K562 (cell line): ENCODE data around the gene PPM1E. TPM values are rescaled to one million over a fixed set of nuclear protein-coding genes. Genes with fewer than 3 reads are reported as not detected.

Source experiments
- ATAC-seq: fragments of 200-7000 bp; cut with Tn5 transposase; 3 replicates; pipeline ENCODE4 v1.9.1; 2020; ENCODE audit warnings: moderate library complexity
- Bru-seq: library from RNA; stranded (reverse); fragments of 400-500 nt; gene quantifications from one replicate; lab custom pipeline; 2021; lab: Mats Ljungman, UMichigan
- BruChase-seq, 2 experiments: library from RNA; stranded (reverse); fragments of 400-500 nt; gene quantifications; one replicate each; lab custom pipeline; 2021; lab: Mats Ljungman, UMichigan
- BruUV-seq: library from RNA; stranded (reverse); fragments of 400-500 nt; replicated peaks from 2 replicates; lab custom pipeline; 2021; lab: Mats Ljungman, UMichigan
- CTCF ChIA-PET: fragments of 300-600 bp; formaldehyde crosslinking; extraction: SDS; loops from one replicate; lab custom pipeline; 2021; ENCODE audit warnings: low intra/inter-chr PET ratio; lab: Yijun Ruan, JAX
- POLR2A ChIA-PET: fragments of 300-600, 350-650 bp; sonication (Branson Sonifier 250); formaldehyde crosslinking; extraction: SDS; loops from one replicate; lab custom pipeline; 2021; ENCODE audit warnings: antibody characterized with exemption, inconsistent platforms; lab: Yijun Ruan, JAX
- DNase-seq, 4 experiments: peaks; one replicate each; pipeline versions ENCODE4 v3.0.0 to v3.0.0-alpha.2; 2011 to 2018; ENCODE audit warnings: low spot score in 3 of 4, mixed read lengths in 3 of 4; ENCODE audit errors: extremely low read depth in 1 of 4
- FAIRE-seq: peaks from 2 replicates; lab custom pipeline; 2011; peaks lifted over from hg19 to GRCh38; lab: Jason Lieb, UNC
- H2AFZ ChIP-seq: 2 replicates; pipeline ENCODE4 v1.6.0; 2011; ENCODE audit warnings: low read depth, low read length, control low read depth, inconsistent platforms
- H3K27ac ChIP-seq: fragments of 200-600 bp; 3 replicates; pipeline ENCODE4 v1.8.0; 2011; ENCODE audit warnings: low read depth, mild to moderate bottlenecking, control low read depth, inconsistent platforms, low read length, moderate library complexity, mixed read lengths; ENCODE audit errors: extremely low read depth
- H3K27me3 ChIP-seq, 2 experiments: fragments of 300-600 bp in 1 of 2; 2 replicates in 1 of 2; 3 replicates in 1 of 2; pipeline versions ENCODE4 v1.6.0 to v1.8.0; 2011; ENCODE audit warnings: inconsistent platforms in 2 of 2, low read length in 2 of 2, mild to moderate bottlenecking in 1 of 2, mixed read lengths in 1 of 2, moderate library complexity in 1 of 2; ENCODE audit not compliant: control insufficient read depth in 2 of 2, insufficient read depth in 2 of 2
- H3K36me3 ChIP-seq: fragments of 300-600 bp; 3 replicates; pipeline ENCODE4 v1.8.0; 2011; ENCODE audit warnings: mild to moderate bottlenecking, low read length, inconsistent platforms; ENCODE audit not compliant: control insufficient read depth, insufficient read depth
- H3K4me1 ChIP-seq, 2 experiments: fragments of 200-600 bp in 1 of 2; replicated peaks in 1 of 2; 2 replicates in 1 of 2; 3 replicates in 1 of 2; pipeline versions ENCODE4 v1.5.1 to v1.8.0; 2011; ENCODE audit warnings: inconsistent platforms in 2 of 2, low read length in 2 of 2, mild to moderate bottlenecking in 1 of 2, mixed read lengths in 1 of 2, moderate library complexity in 1 of 2; ENCODE audit not compliant: control insufficient read depth in 2 of 2, insufficient read depth in 2 of 2
- H3K4me2 ChIP-seq: 2 replicates; pipeline ENCODE4 v1.6.1; 2011; ENCODE audit warnings: low read length, control low read depth, inconsistent platforms, mixed read lengths; ENCODE audit not compliant: insufficient read depth
- H3K4me3 ChIP-seq: fragments of 200-600 bp; sonication (generic), shearing (Covaris generic); 2 replicates; pipeline ENCODE4 v1.5.1; 2016; ENCODE audit warnings: control low read depth, inconsistent platforms
- H3K79me2 ChIP-seq: fragments of 200-600 bp; 3 replicates; pipeline ENCODE4 v1.8.0; 2011; ENCODE audit warnings: low read length, inconsistent platforms; ENCODE audit not compliant: control insufficient read depth, insufficient read depth
- H3K9ac ChIP-seq, 2 experiments: 2 replicates each; pipeline versions ENCODE4 v1.6.0 to v1.6.1; 2011; ENCODE audit warnings: low read depth in 2 of 2, low read length in 2 of 2, control low read depth in 1 of 2, inconsistent platforms in 1 of 2, mild to moderate bottlenecking in 1 of 2, mixed read lengths in 1 of 2; ENCODE audit not compliant: insufficient read depth in 1 of 2
- H3K9me1 ChIP-seq: one replicate; pipeline ENCODE4 v1.6.0; 2011; ENCODE audit warnings: inconsistent platforms, mild to moderate bottlenecking, low read length, moderate library complexity; ENCODE audit not compliant: control insufficient read depth, insufficient read depth
- H3K9me3 ChIP-seq: replicated peaks from 2 replicates; pipeline ENCODE4 v1.5.1; 2011; ENCODE audit warnings: low read depth, low read length, inconsistent platforms; ENCODE audit not compliant: control insufficient read depth, insufficient read depth
- H4K20me1 ChIP-seq: replicated peaks from 2 replicates; pipeline ENCODE4 v1.6.1; 2011; ENCODE audit warnings: low read length, inconsistent platforms, mixed read lengths; ENCODE audit not compliant: control insufficient read depth, insufficient read depth
- CBX8 ChIP-seq: fragments of 200-600 bp; sonication (generic); IDR thresholded peaks from 2 replicates; pipeline ENCODE4 v1.6.1; 2012; ENCODE audit warnings: borderline replicate concordance, mixed run types, low read depth, mild to moderate bottlenecking, moderate library complexity, mixed read lengths, low read length, control low read depth, inconsistent platforms; ENCODE audit not compliant: poor library complexity, severe bottlenecking; ENCODE audit errors: extremely low read depth
- CGGBP1 ChIP-seq: fragments of 250-450 bp; sonication (Bioruptor Pico); IDR thresholded peaks from 2 replicates; pipeline ENCODE4 v1.9.0; 2021; ENCODE audit warnings: mild to moderate bottlenecking
- CHD2 ChIP-seq: IDR thresholded peaks from 2 replicates; pipeline ENCODE4 v1.6.1; 2011; ENCODE audit warnings: low read depth, low read length
- ETV1 ChIP-seq: fragments of 450-650 bp; conservative IDR thresholded peaks from 2 replicates; pipeline ENCODE4 v1.6.1; 2016; ENCODE audit warnings: missing genetic modification characterization, control low read depth, low read depth, missing compliant biosample characterization
- FOXP1 ChIP-seq: sonication (generic); formaldehyde crosslinking; IDR thresholded peaks from 2 replicates; pipeline ENCODE4 v1.8.0; 2022; ENCODE audit warnings: mild to moderate bottlenecking, missing genetic modification reagents
- GATAD2B ChIP-seq: fragments of 450-650 bp; IDR thresholded peaks from 2 replicates; pipeline ENCODE4 v1.6.1; 2017; ENCODE audit warnings: mild to moderate bottlenecking, borderline replicate concordance
- HMGXB4 ChIP-seq: sonication (generic); formaldehyde crosslinking; IDR thresholded peaks from 2 replicates; pipeline ENCODE4 v1.8.1; 2023; ENCODE audit warnings: mild to moderate bottlenecking, missing genetic modification reagents
- KAT7 ChIP-seq: sonication (generic); formaldehyde crosslinking; IDR thresholded peaks from 2 replicates; pipeline ENCODE4 v1.8.0; 2022; ENCODE audit warnings: missing genetic modification reagents, mild to moderate bottlenecking, borderline replicate concordance
- KHSRP ChIP-seq: fragments of 450-650 bp; IDR thresholded peaks from 2 replicates; pipeline ENCODE4 v1.6.1; 2017
- POLR2AphosphoS5 ChIP-seq: IDR thresholded peaks from 2 replicates; pipeline ENCODE4 v1.6.1; 2011; ENCODE audit warnings: mild to moderate bottlenecking, low read depth, low read length, moderate library complexity; ENCODE audit not compliant: control insufficient read depth, insufficient read depth
- PREB ChIP-seq: sonication (generic); formaldehyde crosslinking; IDR thresholded peaks from 2 replicates; pipeline ENCODE4 v1.8.1; 2023; ENCODE audit warnings: mild to moderate bottlenecking, missing genetic modification reagents
- RBM17 ChIP-seq: fragments of 200-400 bp; formaldehyde crosslinking; IDR thresholded peaks from 2 replicates; pipeline ENCODE4 v1.6.1; 2017; ENCODE audit warnings: low read depth, mild to moderate bottlenecking, low read length, borderline replicate concordance
- RCOR1 ChIP-seq, 2 experiments: IDR thresholded peaks; 2 replicates each; pipeline ENCODE4 v1.6.1; 2012; ENCODE audit warnings: low read depth in 2 of 2, low read length in 2 of 2, borderline replicate concordance in 1 of 2, improper control_type of control experiment in 1 of 2
- ZC3H8 ChIP-seq: fragments of 450-650 bp; IDR thresholded peaks from 2 replicates; pipeline ENCODE4 v1.6.1; 2017
- WGBS: fragments of 100-300 bp; shearing (Covaris generic); methylation state at CpG from one replicate; pipeline ENCODE4 v1.1.6; 2016; ENCODE audit warnings: low coverage, mixed read lengths; ENCODE audit not compliant: insufficient coverage; ENCODE audit errors: missing lambda C conversion rate; 5-methylcytosine and 5-hydroxymethylcytosine counted together
- in situ Hi-C: fragments of 300-500 bp; cut with MboI; formaldehyde crosslinking; loops from 4 replicates; pipeline ENCODE4 v1.15.0; 2018; ENCODE audit warnings: inconsistent platforms, mixed read lengths
- intact Hi-C: fragments of 100-400 bp; cut with micrococcal nuclease; formaldehyde crosslinking; loops from 2 replicates; pipeline ENCODE4 v1.14.2; 2022
- long read RNA-seq, 3 experiments: library from polyadenylated mRNA in 2 of 3; library from RNA in 1 of 3; unstranded in 2 of 3; stranded (forward) in 1 of 3; transcript quantifications; one replicate each; pipeline ENCODE4 v2.0.0, GENCODE V29; 2019 to 2022
- polyA minus RNA-seq, 3 experiments: library from RNA; depleted of rRNA, polyadenylated mRNA; stranded (reverse); fragments of >200 nt; gene quantifications; 2 replicates each; pipeline ENCODE4 v1.2.3, GENCODE V29; 2011
- polyA plus RNA-seq, 8 experiments: library from polyadenylated mRNA; depleted of rRNA in 4 of 8; stranded (reverse) in 5 of 8; unstranded in 3 of 8; fragments of >200 nt; fragmentation: Nextera tagmentation in 2 of 8; fragmentation: Illumina TruSeq in 1 of 8; extraction: Ambion mirVana in 2 of 8; extraction: Trizol in 1 of 8; gene quantifications; 2 replicates each; pipeline versions ENCODE4 v1.2.1 to v1.2.3, GENCODE V29; 2011 to 2014; ENCODE audit warnings: inconsistent platforms in 1 of 8, missing spikeins in 1 of 8
- total RNA-seq, 7 experiments: library from RNA; depleted of rRNA in 6 of 7; stranded (reverse); fragments of >200 nt in 6 of 7; fragmentation: Illumina TruSeq in 2 of 7; extraction: Trizol in 2 of 7; gene quantifications; 2 replicates each; pipeline versions ENCODE4 v1.2.1 to v1.2.3, GENCODE V29; 2011 to 2021; ENCODE audit warnings: low replicate concordance in 1 of 7

Gene PPM1E
- 0.21 and 0.97 TPM in 2 replicates for total RNA-seq (2011; cell fraction: chromatin; rRNA removed; ENCODE audit: low replicate concordance)
- 0.33 and 0.39 TPM in 2 replicates for total RNA-seq (2011; cell fraction: nucleolus; rRNA removed)
- 0.44 and 0.76 TPM in 2 replicates for total RNA-seq (2011; cell fraction: nucleoplasm; rRNA removed)
- total RNA-seq (2014; rRNA removed) (4.7 and 5.3 TPM in 2 replicates), total RNA-seq (2014; rRNA removed; fragmentation: Illumina TruSeq; extraction: Trizol) (5.2 and 5.6 TPM in 2 replicates), total RNA-seq (2015; rRNA removed; fragmentation: Illumina TruSeq; extraction: Trizol) (4.1 and 5.2 TPM in 2 replicates), total RNA-seq (2021) (5.7 and 5.9 TPM in 2 replicates), polyA plus RNA-seq (2011; rRNA removed) (1.7 and 3.6 TPM in 2 replicates), polyA plus RNA-seq (2014; fragmentation: Illumina TruSeq; extraction: Trizol) (4.8 and 5.7 TPM in 2 replicates), polyA plus RNA-seq (2014; fragmentation: Nextera tagmentation; extraction: Ambion mirVana) (1 to 10 TPM; 1.0 to 1.8 TPM), polyA plus RNA-seq (2014; rRNA removed) (2.8 and 3.2 TPM in 2 replicates), polyA minus RNA-seq (2011; rRNA and poly(A)+ RNA removed) (3.2 and 9.3 TPM in 2 replicates), Bru-seq, nascent RNA (percentile 54 among the genes with signal in this experiment), BruChase-seq, experiment 1, labeled RNA remaining after a 2-hour chase (percentile 63 among the genes with signal in this experiment), BruChase-seq, experiment 2, labeled RNA remaining after a 6-hour chase (percentile 59 among the genes with signal in this experiment)
- 0.40 and 2.5 TPM in 2 replicates for polyA plus RNA-seq (2011; cell fraction: cytosol; rRNA removed)
- polyA plus RNA-seq (2011; cell fraction: nucleus; rRNA removed): 0.63 and 2.2 TPM in 2 replicates
- 3.5 and 8.1 TPM in 2 replicates for polyA plus RNA-seq (2012)
- 1.6 and 3.1 TPM in 2 replicates for polyA minus RNA-seq (2011; cell fraction: cytosol; rRNA and poly(A)+ RNA removed)
- polyA minus RNA-seq (2011; cell fraction: nucleus; rRNA and poly(A)+ RNA removed): 0.40 and 1.8 TPM in 2 replicates
- long read RNA-seq, experiment 1, partial matches to known transcripts: 0 of 4 reads
- long read RNA-seq, experiment 1, other reads (novel, unspliced or antisense): 4 of 4 reads
- long read RNA-seq, experiment 2, partial matches to known transcripts: 0 of 7 reads
- long read RNA-seq, experiment 2, other reads (novel, unspliced or antisense): 7 of 7 reads
- long read RNA-seq, experiment 3: 0 reads

GRCh38 chr17:58755577-58756245 lies at the start of gene PPM1E:
Gene PPM1E (plus strand): TSS chr17:58755854.
- DNase-seq (peak; percentile 81 to 88 (median 84)), FAIRE-seq (no peak), ATAC-seq (peak; percentile 89)
- peak within 1 kb of the TSS; percentile 88 for H3K4me2 ChIP-seq
- WGBS: 3% methylated on average over 70 of the region's 71 CpGs
- 0 out of 3 replicates have a peak within 1 kb of the TSS, but pooled peaks have one; percentile 26 for H3K27ac ChIP-seq
- H4K20me1 ChIP-seq: no peaks in the 10 kb centered on the region
- in situ Hi-C loops (no loop called here), intact Hi-C loops (no loop called here)
- peaks cover 6 to 14% of the 10 kb centered on the region in 2 experiments; a peak in 4 of 5 replicates for H3K4me1 ChIP-seq
- peaks cover 8% of the 10 kb centered on the region; the same call in 1 of the 3 replicates for H3K79me2 ChIP-seq
- no TSS peak for BruUV-seq
- no peaks in the 10 kb centered on the region for H3K9me1 ChIP-seq
- ChIA-PET POLR2A (interaction anchor here (0.9 to 3.4 kb wide), 6 partner anchors 8 to 124 kb away, joined by 3 to 20 read pairs (median 4); no protein-coding TSS in a partner anchor), CTCF (no interaction called here)
- peak within 1 kb of the TSS; percentile 70 for H3K4me3 ChIP-seq
- peak within 1 kb of the TSS; percentile 91 for H2AFZ ChIP-seq
- no peaks in the 10 kb centered on the region for H3K9me3 ChIP-seq
- no peaks in the 10 kb centered on the region for H3K36me3 ChIP-seq
- peak within 1 kb of the TSS; percentile 31 to 93; a peak in 3 of 4 replicates for H3K9ac ChIP-seq
- no peaks in the 10 kb centered on the region for H3K27me3 ChIP-seq
- no peak for TF ChIP-seq CBX8
- peak; percentile 70; the same call in 1 of the 2 replicates for TF ChIP-seq FOXP1
- TF ChIP-seq GATAD2B: no peak
- TF ChIP-seq CGGBP1 (CRISPR knock-in tag): no peak
- TF ChIP-seq CHD2: no peak
- TF ChIP-seq ZC3H8: no peak
- TF ChIP-seq HMGXB4: no peak
- TF ChIP-seq POLR2AphosphoS5: no peak
- no peak for TF ChIP-seq RBM17
- peak in 1 of 2 experiments; percentile 10; a peak in 1 of 4 replicates for TF ChIP-seq RCOR1 (IDR thresholded peaks at IDR 0.05; ENCODE audit: borderline replicate concordance in 1 of 2, low read depth in 2 of 2, low read length in 2 of 2)
- no peak for TF ChIP-seq KHSRP
- TF ChIP-seq ETV1 (tag): no peak
- TF ChIP-seq PREB (CRISPR knock-in tag): no peak
- no peak for TF ChIP-seq KAT7 (CRISPR knock-in tag)
